GM19372 (cell line): Measurements from ENCODE around the gene MMP25.

ENCODE experiments used
- ATAC-seq: cut with Tn5 transposase; IDR thresholded peaks from one replicate; pipeline ENCODE4 v1.9.1; 2021; ENCODE audit warnings: mild to moderate bottlenecking, low read depth, moderate library complexity; ENCODE audit not compliant: unreplicated experiment

Gene MMP25

DNA sequence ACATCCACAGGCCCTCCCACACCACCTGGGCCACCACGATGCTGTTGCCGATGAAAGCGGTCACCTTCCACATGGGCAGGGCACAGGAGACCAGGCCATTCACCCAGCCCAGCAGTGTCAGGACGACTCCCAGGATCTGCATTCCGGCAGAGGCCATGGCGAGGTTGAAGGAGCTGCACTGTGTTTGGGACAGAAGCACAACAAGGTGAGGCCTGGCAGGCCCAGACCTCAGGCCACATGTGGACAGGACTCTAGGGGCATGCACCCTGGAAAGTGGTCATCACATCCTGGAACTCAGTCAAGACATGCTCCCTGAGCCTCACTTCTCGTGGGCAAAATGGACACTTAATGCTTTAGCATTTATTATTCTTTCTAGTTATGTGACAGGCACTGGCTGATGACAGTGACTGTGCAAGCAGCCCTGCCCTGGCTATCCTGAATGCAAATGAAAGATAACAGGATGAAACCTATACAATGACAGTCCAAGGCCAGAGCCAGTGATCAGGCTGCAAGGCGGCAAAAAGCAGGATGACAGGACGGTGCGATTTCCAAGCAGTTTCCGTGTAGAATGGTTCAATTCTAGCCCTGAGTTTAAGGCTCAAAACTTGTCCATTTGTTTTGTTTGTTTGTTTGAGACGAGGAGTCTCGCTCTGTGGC lies 30.4 kb upstream of the MMP25 start:
- ATAC-seq: no peak

DNA sequence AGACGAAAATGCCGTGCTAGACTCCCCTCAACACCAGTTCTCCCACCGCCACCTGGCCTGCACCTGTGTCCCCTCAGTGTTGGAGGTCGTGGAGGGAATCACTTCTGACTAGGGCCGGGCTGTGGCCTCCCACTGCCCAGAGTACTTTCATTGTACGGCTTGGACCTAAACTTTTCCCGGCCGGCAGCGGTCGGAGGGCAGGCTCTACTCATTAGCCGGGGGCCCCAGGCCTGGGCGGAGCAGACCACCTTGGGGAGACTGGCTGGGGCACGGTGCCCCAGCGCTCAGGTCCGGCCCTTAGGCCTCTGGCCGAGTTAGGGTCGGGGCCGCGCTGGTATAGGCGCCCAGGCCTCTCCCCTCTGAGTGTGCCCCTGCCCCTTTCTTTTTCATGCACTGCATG lies 29.0 kb upstream of the MMP25 start:
- no peak for ATAC-seq

DNA sequence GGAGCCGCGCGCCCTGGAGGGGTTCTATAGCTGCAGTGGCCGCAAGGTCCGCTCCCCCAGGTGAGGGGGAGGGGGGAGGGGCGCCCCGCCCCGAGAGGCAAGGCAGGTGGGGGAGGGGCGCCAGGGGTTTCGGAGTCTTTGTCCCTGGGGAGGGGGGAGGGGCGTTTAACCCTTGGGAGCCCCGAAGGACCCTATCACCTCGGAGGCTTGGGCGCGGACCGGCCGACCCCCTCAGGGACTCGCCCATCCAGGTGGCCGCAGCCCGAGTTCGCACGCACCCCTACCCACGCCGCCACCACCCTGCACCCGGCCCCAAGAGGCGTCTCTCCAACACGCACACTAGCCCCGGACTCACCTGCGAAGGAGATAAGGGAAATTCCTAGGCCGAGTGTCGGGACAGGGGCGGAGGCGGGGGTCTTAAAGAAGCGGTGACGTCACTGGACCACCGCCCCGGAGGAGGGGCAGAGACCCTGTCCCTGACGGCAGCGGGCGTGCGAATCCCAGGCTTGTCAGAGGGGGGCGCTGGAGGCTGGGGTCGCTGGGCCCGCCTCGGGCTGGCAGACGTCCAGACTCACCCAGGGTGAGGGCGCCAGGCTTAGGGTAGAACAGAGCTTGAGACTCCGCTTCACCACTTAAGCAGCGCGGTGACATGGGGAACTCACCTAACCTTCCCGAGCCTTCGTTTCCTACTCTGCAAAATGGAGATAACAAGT lies 28.4 kb upstream of the MMP25 start, which contains the start of gene CLDN6:
CLDN6 (minus strand) TSS at position 390 of the 713 bp plus-strand sequence. CDS start 2,162 bp downstream, outside the sequence.
- no peak for ATAC-seq

DNA sequence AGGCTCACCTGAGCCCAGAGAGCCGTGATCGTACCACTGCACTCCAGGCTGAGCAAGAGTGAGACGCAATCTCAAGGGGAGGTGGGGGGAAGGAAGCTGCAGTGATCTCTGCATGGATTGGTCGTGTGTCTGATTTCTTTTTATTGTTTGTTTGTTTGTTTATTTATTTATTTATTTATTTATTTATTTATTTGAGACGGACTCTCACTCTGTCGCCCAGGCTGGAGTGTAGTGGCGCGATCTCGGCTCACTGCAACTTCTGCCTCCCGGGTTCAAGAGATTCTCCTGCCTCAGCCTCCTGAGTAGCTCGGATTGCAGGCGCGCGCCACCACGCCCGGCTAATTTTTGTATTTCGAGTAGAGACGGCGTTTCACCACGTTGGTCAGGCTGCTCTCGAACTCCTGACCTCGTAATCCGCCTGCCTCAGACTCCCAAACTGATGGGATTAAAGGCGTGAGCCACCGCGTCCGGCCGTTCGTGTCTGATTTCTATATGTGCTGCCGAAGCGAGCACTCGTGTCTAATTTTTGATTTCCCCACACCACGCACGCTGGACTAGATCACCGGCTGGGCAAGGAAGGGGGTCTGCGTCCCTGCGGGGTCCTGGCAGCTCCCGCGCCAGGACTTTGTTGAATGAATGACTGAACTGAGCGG lies 26.6 kb upstream of the MMP25 start:
- no peak for ATAC-seq

DNA sequence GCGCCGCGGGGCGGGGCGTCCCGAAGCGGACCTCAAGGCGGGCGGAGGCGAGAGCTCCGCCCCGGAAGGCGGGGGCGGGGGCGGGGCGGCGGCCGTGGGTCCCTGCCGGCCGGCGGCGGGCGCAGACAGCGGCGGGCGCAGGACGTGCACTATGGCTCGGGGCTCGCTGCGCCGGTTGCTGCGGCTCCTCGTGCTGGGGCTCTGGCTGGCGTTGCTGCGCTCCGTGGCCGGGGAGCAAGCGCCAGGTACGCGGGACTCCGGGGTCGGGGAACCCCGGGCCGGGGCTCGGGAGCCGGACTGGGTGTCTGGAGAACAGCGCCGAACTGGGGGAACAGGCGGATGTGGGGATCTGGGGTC lies 26.1 kb upstream of the MMP25 start, which contains the start of gene TNFRSF12A:
TNFRSF12A (plus strand) TSS at position 122 of the 357 bp plus-strand sequence; CDS start at position 152, 30 bp downstream.
- ATAC-seq: no peak

DNA sequence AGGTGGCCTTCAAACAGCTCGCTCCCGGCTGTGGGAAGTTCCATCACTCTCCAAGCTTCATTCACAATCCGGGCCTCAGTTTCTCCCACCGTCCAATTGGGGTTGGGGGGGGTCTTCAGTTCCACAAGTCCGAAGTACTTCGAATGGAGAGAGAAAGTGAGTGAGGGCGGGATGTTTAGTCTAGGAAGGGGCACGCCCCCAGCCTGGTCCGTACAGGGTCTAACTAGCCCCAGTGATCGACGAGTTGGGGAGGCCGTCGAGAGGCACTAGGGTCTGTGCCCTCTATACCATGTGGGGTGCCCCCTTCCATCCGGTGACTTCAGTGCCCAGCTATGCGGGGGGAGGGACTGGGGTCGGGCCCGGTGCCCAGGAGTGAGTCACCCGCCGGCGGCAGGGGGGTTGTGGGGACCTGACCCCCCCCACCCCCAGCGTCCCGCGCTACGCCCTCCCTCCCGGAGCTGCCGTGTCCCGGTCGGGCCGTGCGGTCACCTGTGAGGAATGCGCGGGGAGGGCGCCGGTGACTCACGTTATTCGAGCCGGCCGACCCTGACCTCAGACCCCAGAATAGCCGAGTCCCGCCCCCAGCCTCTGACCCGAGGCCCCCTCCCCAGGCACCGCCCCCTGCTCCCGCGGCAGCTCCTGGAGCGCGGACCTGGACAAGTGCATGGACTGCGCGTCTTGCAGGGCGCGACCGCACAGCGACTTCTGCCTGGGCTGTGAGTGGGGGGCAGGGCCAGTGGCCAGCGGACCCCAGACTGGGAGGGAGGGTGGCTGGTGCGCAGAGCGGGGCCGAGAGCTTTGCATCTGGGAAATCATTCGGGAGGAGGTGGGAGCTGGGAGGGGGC lies 25.5 kb upstream of the MMP25 start:
- ATAC-seq: no peak

DNA sequence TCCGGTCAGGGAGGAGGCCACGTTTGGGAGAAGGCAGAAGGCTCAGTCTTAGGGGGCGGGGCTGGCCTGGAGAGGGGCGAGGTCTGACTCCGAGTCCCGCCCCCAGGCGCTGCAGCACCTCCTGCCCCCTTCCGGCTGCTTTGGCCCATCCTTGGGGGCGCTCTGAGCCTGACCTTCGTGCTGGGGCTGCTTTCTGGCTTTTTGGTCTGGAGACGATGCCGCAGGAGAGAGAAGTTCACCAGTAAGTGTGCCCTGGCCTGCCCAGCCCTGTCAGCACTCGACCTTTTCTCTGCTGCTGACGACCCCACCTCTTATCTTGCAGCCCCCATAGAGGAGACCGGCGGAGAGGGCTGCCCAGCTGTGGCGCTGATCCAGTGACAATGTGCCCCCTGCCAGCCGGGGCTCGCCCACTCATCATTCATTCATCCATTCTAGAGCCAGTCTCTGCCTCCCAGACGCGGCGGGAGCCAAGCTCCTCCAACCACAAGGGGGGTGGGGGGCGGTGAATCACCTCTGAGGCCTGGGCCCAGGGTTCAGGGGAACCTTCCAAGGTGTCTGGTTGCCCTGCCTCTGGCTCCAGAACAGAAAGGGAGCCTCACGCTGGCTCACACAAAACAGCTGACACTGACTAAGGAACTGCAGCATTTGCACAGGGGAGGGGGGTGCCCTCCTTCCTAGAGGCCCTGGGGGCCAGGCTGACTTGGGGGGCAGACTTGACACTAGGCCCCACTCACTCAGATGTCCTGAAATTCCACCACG lies 24.7 kb upstream of the MMP25 start:
- no peak for ATAC-seq

DNA sequence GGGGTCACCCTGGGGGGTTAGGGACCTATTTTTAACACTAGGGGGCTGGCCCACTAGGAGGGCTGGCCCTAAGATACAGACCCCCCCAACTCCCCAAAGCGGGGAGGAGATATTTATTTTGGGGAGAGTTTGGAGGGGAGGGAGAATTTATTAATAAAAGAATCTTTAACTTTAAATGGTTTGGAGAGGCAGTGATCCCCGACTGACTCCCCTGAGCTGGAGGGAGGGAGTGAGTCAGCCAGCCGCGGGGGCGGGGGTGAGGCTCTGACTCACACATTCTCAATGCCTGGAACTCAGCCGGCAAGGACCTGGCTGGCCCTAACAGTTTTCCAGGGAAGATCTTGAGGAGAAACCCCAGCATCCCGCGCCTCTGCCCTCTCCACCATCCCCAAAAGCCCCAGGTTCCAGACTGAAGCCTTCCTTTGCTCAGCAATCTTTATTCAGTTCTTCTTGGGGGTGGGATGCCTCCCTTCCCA lies 24.1 kb upstream of the MMP25 start:
- no peak for ATAC-seq

DNA sequence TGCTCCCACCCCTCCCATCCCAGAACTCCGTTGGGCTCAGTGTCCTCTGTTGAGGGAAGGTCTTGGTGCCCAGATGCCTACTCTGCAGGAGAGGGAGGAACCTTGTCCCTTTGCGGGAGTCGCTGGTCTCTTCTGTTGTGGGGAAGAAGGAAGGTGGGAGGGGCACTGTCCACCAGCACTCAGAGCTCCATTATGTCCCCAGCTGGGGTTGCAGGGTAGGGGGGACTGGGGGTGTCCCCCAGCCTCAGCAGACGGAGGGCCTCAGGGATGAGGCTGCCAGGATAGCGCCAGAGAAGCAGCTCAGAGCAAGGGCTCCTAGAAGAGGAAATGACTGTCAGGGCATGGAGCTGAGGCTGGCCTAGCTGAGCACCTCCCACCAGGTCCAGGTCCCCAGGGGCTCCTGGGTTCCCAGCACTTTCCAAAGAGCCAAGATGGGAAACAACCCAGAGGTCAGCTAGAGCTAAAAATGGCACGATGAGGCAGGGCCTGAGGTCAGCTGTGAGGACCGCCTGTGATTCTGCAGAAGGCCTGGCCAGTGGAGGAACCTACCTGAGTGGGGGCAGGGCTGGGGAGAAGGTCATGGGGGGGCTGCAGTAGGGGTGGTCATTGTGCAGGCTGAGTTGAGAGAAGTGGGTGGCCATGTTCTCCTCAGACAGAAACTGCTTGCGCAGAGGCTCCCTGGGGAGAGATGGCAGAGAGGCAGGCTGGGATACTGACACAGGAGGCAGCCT lies 23.5 kb upstream of the MMP25 start:
- ATAC-seq: no peak

DNA sequence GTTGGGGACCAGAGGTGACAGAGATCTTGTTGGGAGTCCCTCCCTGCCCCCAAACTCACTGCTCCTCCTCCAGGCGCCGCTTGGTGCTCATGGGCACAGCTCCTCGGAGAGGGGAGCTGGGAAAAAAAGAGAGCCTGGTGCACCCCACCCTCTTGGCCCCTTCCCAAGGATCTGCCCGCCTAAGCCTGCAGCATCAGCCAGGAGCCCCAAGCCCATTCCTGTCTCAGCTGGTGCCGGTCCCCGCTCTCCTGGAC lies 23.0 kb upstream of the MMP25 start:
- ATAC-seq: no peak

DNA sequence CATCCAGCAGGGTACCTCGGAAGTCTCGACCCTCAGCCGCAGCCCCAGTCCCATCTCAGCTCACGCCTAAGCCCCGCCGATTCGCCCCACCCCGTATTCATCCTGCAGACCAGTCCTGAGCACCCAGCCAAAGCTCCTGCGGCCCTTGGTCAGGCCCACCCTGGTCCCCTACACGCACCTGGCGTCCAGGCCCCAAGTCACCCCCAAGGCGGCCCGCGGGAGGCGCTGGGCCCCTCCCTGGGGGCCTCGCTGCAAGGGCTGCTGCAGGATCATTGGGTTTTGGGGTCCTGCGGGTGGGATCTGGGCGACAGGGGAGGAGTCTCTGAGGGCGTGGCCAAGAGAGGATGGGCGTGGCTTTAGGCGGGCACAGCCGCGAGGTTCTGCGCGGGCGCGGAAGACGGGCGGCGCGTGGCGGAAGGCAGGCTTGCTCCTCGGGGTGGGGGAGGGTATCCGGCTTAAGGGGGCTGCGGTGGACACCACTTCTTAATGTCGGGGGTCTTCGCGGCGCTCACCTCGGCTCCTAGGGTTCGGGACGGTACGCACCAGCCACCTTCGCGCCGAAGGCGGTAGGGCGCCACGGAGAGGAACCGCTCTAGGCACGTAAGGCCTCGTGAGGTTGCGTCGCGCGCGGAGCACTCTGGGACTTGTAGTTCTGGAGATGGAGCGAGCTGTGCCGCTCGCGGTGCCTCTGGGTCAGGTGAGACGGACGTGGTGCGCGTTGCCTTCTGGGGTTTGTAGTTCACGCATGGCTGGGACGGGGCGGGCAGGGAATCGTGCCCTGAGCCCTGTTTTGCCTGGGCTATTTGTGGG lies 22.5 kb upstream of the MMP25 start, which contains the start of the genes HCFC1R1 and THOC6:
HCFC1R1 (minus strand) TSS at position 274 of the 810 bp plus-strand sequence; CDS start at position 273, 1 bp downstream.
THOC6 (plus strand) TSS at position 367 of the 810 bp plus-strand sequence; CDS start at position 659, 292 bp downstream.
- peak; percentile 66 for ATAC-seq

DNA sequence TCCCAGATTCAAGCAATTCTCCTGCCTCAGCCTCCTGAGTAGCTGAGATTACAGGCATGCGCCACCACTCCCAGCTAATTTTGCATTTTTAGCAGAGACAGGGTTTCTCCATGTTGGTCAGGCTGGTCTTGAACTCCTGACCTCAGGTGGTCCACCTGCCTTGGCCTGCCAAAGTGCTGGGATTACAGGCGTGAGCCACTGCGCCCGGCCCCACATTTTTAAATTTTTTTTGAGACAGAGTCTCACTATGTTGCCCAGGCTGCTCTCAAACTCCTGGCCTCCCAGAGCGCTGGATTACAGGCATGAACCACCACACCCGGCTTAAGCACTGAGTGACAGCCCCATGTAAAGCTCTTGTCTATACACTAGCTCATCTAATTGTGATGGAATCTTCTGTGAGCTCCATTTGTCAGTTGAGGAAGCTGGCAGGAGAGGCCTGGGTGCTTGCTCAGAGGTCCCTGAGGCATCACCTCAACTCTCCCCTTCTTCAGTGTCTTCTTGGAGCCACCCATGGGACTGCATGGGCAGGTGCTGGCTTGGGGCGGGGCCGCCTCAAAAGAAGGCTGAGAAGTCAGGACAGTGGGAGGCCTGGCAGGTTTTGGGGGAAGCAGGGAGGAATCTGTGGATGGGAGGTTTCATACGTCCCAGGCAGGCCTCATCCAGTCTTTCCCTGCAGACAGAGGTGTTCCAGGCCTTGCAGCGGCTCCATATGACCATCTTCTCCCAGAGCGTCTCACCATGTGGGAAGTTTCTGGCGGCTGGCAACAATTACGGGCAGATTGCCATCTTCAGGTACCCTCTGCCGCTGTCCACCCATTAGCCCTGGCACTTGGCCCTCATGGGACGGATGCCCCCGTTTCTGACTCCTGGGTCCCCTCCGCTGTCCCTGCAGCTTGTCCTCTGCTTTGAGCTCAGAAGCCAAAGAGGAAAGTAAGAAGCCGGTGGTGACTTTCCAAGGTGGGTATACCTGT lies 21.0 kb upstream of the MMP25 start:
- no peak for ATAC-seq

DNA sequence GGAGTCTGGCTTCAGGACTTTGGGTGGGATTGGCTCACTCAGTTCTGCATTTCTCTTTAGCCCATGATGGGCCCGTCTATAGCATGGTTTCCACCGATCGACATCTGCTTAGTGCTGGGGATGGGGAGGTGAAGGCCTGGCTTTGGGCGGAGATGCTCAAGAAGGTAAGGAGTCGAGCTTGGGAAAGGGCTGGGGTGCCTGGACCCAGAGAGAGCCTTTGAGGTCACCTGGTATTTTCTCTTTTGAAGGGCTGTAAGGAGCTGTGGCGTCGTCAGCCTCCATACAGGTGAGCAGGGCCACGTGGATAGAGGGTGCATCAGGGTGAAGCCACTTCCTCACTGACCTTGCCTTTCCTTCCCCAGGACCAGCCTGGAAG lies 20.4 kb upstream of the MMP25 start:
- ATAC-seq: no peak

DNA sequence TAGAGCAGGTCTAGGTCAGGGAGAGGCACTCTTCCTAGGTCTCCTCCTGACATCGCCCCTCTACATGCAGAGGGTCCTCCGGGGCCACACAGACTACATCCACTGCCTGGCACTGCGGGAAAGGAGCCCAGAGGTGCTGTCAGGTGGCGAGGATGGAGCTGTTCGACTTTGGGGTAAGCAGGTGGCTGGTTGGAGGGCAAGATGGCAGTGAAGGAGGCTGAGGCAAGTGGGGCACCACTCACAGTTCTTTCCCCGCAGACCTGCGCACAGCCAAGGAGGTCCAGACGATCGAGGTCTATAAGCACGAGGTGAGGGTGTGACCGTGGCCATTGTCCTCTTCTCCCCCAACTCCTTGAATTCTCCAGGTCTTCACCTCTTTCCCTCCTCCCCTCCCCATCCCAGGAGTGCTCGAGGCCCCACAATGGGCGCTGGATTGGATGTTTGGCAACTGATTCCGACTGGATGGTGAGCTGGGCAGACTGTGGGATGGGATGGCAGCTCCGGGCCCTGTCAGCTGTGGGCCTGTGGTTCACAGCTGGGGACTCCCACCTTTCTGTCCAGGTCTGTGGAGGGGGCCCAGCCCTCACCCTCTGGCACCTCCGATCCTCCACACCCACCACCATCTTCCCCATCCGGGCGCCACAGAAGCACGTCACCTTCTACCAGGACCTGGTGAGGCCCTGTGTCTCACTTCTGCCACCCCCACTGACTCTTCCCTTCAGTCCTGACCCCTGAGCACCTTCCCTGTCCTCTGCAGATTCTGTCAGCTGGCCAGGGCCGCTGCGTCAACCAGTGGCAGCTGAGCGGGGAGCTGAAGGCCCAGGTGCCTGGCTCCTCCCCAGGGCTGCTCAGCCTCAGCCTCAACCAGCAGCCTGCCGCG lies 19.5 kb upstream of the MMP25 start:
- no peak for ATAC-seq

DNA sequence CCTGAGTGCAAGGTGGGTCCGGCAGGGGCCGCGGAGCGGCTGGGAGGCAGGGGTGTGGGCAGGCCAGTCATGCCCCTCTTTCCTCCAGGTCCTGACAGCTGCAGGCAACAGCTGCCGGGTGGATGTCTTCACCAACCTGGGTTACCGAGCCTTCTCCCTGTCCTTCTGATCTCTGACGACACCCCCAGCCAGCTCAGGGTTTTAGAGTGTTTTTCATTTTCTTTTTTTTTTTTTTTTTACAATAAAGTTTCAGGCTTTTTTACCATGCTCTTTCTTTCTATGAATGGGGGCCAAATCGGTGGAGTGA lies 18.9 kb upstream of the MMP25 start:
- ATAC-seq: no peak

DNA sequence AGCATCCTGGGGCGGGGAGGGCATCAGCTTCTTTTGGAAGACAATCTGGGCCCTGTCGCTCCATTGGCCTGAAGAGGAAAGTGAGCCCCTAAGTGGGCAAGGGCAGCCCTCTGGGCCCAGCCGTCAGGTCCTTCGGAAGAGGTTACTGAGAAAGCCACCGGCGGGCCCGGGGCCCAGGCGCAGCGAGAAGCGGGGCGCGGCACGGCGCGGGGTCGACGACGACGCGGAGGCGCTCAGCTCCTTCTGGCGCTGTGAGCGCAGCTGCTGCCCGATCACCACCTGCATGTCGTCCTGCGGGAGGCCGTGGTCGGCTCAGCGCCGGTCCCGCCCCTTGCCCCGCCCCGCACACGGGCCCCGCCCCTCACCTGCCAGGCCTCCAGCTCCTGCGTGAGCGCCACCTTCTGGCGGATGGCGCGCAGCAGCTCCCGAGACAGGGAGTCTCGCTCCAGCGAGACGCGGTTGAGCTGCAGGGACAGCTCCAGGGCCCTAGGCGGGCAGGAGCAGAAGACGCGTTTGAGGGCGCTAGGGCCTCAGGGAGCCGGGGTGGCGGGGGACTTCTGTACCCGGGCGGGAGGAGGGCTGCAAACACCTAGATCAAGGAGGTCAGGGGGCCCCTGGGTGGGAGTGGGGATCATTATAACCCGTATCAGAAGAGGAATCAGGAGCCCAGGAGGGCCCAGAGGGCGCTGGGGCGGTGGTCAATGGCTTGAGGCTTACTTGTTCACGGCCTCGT lies 18.2 kb upstream of the MMP25 start:
- ATAC-seq: no peak
